Head of caudate nucleus (tissue), 42 donors: ENCODE data around the gene PRKCE.
"Not testable (repeated sequence)": the region's sequence is repeated elsewhere in the genome, so short reads cannot be mapped to it uniquely, and the experiment has no call there.

Source experiments
- DNase-seq, 42 donors: peaks; one replicate each; pipeline versions ENCODE4 v3.0.0 to v3.0.0-alpha.2; 2020 to 2021; ENCODE audit warnings: mixed read lengths in 7 of 42
- intact Hi-C: fragments of 100-400 bp; cut with DNase I; formaldehyde crosslinking; loops from one replicate; pipeline ENCODE4 v1.15.0; 2022

PRKCE gene

GRCh38 chr2:45902781-45903375 is 251.4 kb downstream of the PRKCE start:
- DNase-seq, result no peak
- intact Hi-C loops, result no loop called here

- peak in 17 of 42 donors; percentile 19 to 83 (median 50) for DNase-seq
- intact Hi-C loops, result no loop called here
Observed at GRCh38 chr2:45904267-45904945, 252.9 kb downstream of the PRKCE start.

GRCh38 chr2:45904946-45905631 is 253.6 kb downstream of the PRKCE start:
- peak in 11 of 42 donors; percentile 25 to 56 (median 33) for DNase-seq
- intact Hi-C loops, result no loop called here

- intact Hi-C loops, result no loop called here
- no peak for DNase-seq
Observed at GRCh38 chr2:45905632-45905958, 254.1 kb downstream of the PRKCE start.

- no peak for DNase-seq
- intact Hi-C loops, result no loop called here
Observed at GRCh38 chr2:45907592-45907991, 256.1 kb downstream of the PRKCE start.

GRCh38 chr2:45908316-45909170 is 257.1 kb downstream of the PRKCE start:
- intact Hi-C loops, result no loop called here
- DNase-seq, result no peak

- no peak for DNase-seq
- intact Hi-C loops, result no loop called here
Observed at GRCh38 chr2:45909171-45909565, 257.7 kb downstream of the PRKCE start.

- intact Hi-C loops, result no loop called here
- DNase-seq, result peak in 36 of 42 donors; percentile 17 to 87 (median 62)
Observed at GRCh38 chr2:45909677-45910191, 258.3 kb downstream of the PRKCE start.

GRCh38 chr2:45910473-45911060 is 259.1 kb downstream of the PRKCE start:
- no peak for DNase-seq

GRCh38 chr2:45911538-45911937 is 260.1 kb downstream of the PRKCE start:
- intact Hi-C loops, result no loop called here
- DNase-seq, result no peak

More at GRCh38 chr2:45910473-45911060, 259.1 kb downstream of the PRKCE start:
- intact Hi-C loops, result no loop called here

GRCh38 chr2:45912109-45912508 is 260.6 kb downstream of the PRKCE start:
- DNase-seq, result no peak
- intact Hi-C loops, result no loop called here

- DNase-seq, result no peak
- intact Hi-C loops, result no loop called here
Observed at GRCh38 chr2:45913539-45913938, 262.1 kb downstream of the PRKCE start.

- intact Hi-C loops, result no loop called here
Observed at GRCh38 chr2:45915523-45915922, 264.0 kb downstream of the PRKCE start.

GRCh38 chr2:45917561-45918176 is 266.2 kb downstream of the PRKCE start:
- DNase-seq, intact Hi-C loops: not testable (repeated sequence)

More at GRCh38 chr2:45915523-45915922, 264.0 kb downstream of the PRKCE start:
- no peak for DNase-seq

- intact Hi-C loops, result no loop called here
- no peak for DNase-seq
Observed at GRCh38 chr2:45918463-45919159, 267.1 kb downstream of the PRKCE start.

GRCh38 chr2:45919160-45919650 is 267.7 kb downstream of the PRKCE start:
- intact Hi-C loops, result no loop called here
- DNase-seq, result no peak

- intact Hi-C loops, result no loop called here
- DNase-seq, result no peak
Observed at GRCh38 chr2:45919711-45920111, 268.2 kb downstream of the PRKCE start.

GRCh38 chr2:45921921-45922320 is 270.4 kb downstream of the PRKCE start:
- intact Hi-C loops, result no loop called here
- no peak for DNase-seq
